Endothelial cell of umbilical vein (primary cell): Measurements from ENCODE around the gene CCSER1. TPM values are rescaled to one million over a fixed set of nuclear protein-coding genes. Genes with fewer than 3 reads are reported as not detected.

Source experiments
- BruUV-seq: library from RNA; stranded (reverse); fragments of 400-500 nt; replicated peaks from 2 replicates; lab custom pipeline; 2021; lab: Mats Ljungman, UMichigan
- CTCF ChIA-PET: fragments of 300-600, 350-600 bp; sonication (Branson Sonifier 250); formaldehyde crosslinking; loops from one replicate; lab custom pipeline; 2021; ENCODE audit warnings: antibody characterized with exemption, inconsistent platforms; lab: Charles Lee
- POLR2A ChIA-PET: fragments of 300-600, 350-600 bp; sonication (Branson Sonifier 250); formaldehyde crosslinking; loops from one replicate; lab custom pipeline; 2021; ENCODE audit warnings: antibody characterized with exemption, inconsistent platforms; lab: Charles Lee
- DNase-seq: peaks from one replicate; pipeline ENCODE4 v3.0.0-alpha.2; 2011; ENCODE audit warnings: low read depth, low spot score
- FAIRE-seq: peaks from 2 replicates; lab custom pipeline; 2011; peaks lifted over from hg19 to GRCh38; lab: Jason Lieb, UNC
- H2AFZ ChIP-seq: 2 replicates; pipeline ENCODE4 v1.6.0; 2012; ENCODE audit warnings: low read depth, low read length, control low read depth, inconsistent platforms
- H3K27ac ChIP-seq: 2 replicates; pipeline ENCODE4 v1.5.1; 2011; ENCODE audit warnings: low read depth, mild to moderate bottlenecking, control low read depth, low read length, moderate library complexity; ENCODE audit not compliant: insufficient read depth
- H3K27me3 ChIP-seq, 2 experiments: 2 replicates each; pipeline versions ENCODE4 v1.6.0 to v1.6.1; 2011; ENCODE audit warnings: low read length in 2 of 2, mixed read lengths in 1 of 2; ENCODE audit not compliant: control insufficient read depth in 2 of 2, insufficient read depth in 2 of 2
- H3K36me3 ChIP-seq, 2 experiments: 2 replicates in 1 of 2; 3 replicates in 1 of 2; pipeline ENCODE4 v1.5.1; 2011; ENCODE audit warnings: low read length in 2 of 2, mild to moderate bottlenecking in 1 of 2, moderate library complexity in 1 of 2; ENCODE audit not compliant: control insufficient read depth in 2 of 2, insufficient read depth in 2 of 2; ENCODE audit errors: extremely low read depth in 1 of 2
- H3K4me1 ChIP-seq: 3 replicates; pipeline ENCODE4 v1.5.1; 2011; ENCODE audit warnings: mild to moderate bottlenecking, low read length; ENCODE audit not compliant: control insufficient read depth, insufficient read depth; ENCODE audit errors: extremely low read depth
- H3K4me2 ChIP-seq: 2 replicates; pipeline ENCODE4 v1.6.1; 2011; ENCODE audit warnings: low read length, control low read depth, mixed read lengths; ENCODE audit not compliant: insufficient read depth
- H3K4me3 ChIP-seq, 3 experiments: fragments of 200-600 bp in 1 of 3; sonication (generic), shearing (Covaris generic) in 1 of 3; replicated peaks in 1 of 3; 2 replicates each; pipeline ENCODE4 v1.5.1; 2011 to 2016; ENCODE audit warnings: control low read depth in 3 of 3, low read length in 3 of 3, mild to moderate bottlenecking in 2 of 3, inconsistent platforms in 1 of 3, low read depth in 1 of 3, moderate library complexity in 1 of 3; ENCODE audit not compliant: insufficient read depth in 1 of 3
- H3K79me2 ChIP-seq: 2 replicates; pipeline ENCODE4 v1.6.0; 2012; ENCODE audit warnings: low read length, inconsistent platforms; ENCODE audit not compliant: control insufficient read depth, insufficient read depth
- H3K9ac ChIP-seq: replicated peaks from 2 replicates; pipeline ENCODE3; 2011; ENCODE audit warnings: low read length, control low read depth; ENCODE audit not compliant: insufficient read depth; ENCODE audit errors: extremely low read depth
- H3K9me1 ChIP-seq: replicated peaks from 3 replicates; pipeline ENCODE4 v1.6.0; 2011; ENCODE audit warnings: mild to moderate bottlenecking, low read length; ENCODE audit not compliant: control insufficient read depth, insufficient read depth; ENCODE audit errors: extremely low read depth
- H3K9me3 ChIP-seq: replicated peaks from 2 replicates; pipeline ENCODE4 v1.5.1; 2012; ENCODE audit warnings: low read length, inconsistent platforms; ENCODE audit not compliant: control insufficient read depth, insufficient read depth
- H4K20me1 ChIP-seq: replicated peaks from 2 replicates; pipeline ENCODE3; 2011; ENCODE audit warnings: mild to moderate bottlenecking, low read length; ENCODE audit not compliant: control insufficient read depth, insufficient read depth; ENCODE audit errors: extremely low read depth
- CTCF ChIP-seq, 2 donors: IDR thresholded peaks; 1 replicate in 1 of 2; 2 replicates in 1 of 2; pipeline ENCODE4 v1.5.1; 2011; ENCODE audit warnings: low read length in 2 of 2, mild to moderate bottlenecking in 2 of 2, moderate library complexity in 2 of 2, control low read depth in 1 of 2, inconsistent platforms in 1 of 2, low read depth in 1 of 2; ENCODE audit not compliant: insufficient read depth in 1 of 2; ENCODE audit errors: extremely low read depth in 1 of 2
- EZH2 ChIP-seq: IDR thresholded peaks from 2 replicates; pipeline ENCODE4 v1.6.1; 2012; ENCODE audit warnings: borderline replicate concordance, low read depth, mild to moderate bottlenecking, moderate library complexity, low read length, inconsistent platforms; ENCODE audit not compliant: severe bottlenecking
- FOS ChIP-seq: IDR thresholded peaks from 2 replicates; pipeline ENCODE4 v1.6.1; 2011; ENCODE audit warnings: mild to moderate bottlenecking, low read length, moderate library complexity, borderline replicate concordance; ENCODE audit not compliant: insufficient read depth
- GATA2 ChIP-seq: IDR thresholded peaks from 2 replicates; pipeline ENCODE4 v1.7.0; 2011; ENCODE audit warnings: low read depth, mild to moderate bottlenecking, moderate library complexity, mixed read lengths, low read length; ENCODE audit not compliant: insufficient read length, insufficient read depth
- JUN ChIP-seq: IDR thresholded peaks from 2 replicates; pipeline ENCODE4 v1.6.1; 2011; ENCODE audit warnings: borderline replicate concordance, low read depth; ENCODE audit not compliant: insufficient read length, insufficient read depth
- MYC ChIP-seq: IDR thresholded peaks from one replicate; pipeline ENCODE4 v1.6.1; 2011; ENCODE audit warnings: mild to moderate bottlenecking, low read depth, low read length
- POLR2A ChIP-seq: IDR thresholded peaks from 2 replicates; pipeline ENCODE4 v1.6.1; 2012; ENCODE audit warnings: low read depth, mild to moderate bottlenecking, control low read depth, low read length
- POLR2AphosphoS5 ChIP-seq: IDR thresholded peaks from 2 replicates; pipeline ENCODE4 v1.6.1; 2012; ENCODE audit warnings: low read depth, mild to moderate bottlenecking, control low read depth, low read length, moderate library complexity; ENCODE audit not compliant: insufficient read depth
- dilution Hi-C: fragments of 300-500 bp; cut with MboI; formaldehyde crosslinking; loops from one replicate; pipeline ENCODE4 v1.15.0; 2019; ENCODE audit warnings: low sequenced_read_pairs; ENCODE audit not compliant: extremely low pct_ligation_motif_present
- intact Hi-C: fragments of 100-400 bp; cut with micrococcal nuclease; formaldehyde crosslinking; loops from one replicate; pipeline ENCODE4 v1.10.0; 2022
- polyA plus RNA-seq, 4 experiments: library from polyadenylated mRNA; depleted of rRNA in 3 of 4; stranded (reverse) in 3 of 4; unstranded in 1 of 4; fragments of >200 nt; gene quantifications; 2 replicates each; pipeline versions ENCODE4 v1.2.1 to v1.2.3, GENCODE V29; 2011 to 2012; ENCODE audit warnings: missing spikeins in 1 of 4
- total RNA-seq: library from RNA; stranded (reverse); gene quantifications from 2 replicates; pipeline ENCODE4 v1.2.3, GENCODE V29; 2021
- TF ChIP-seq, protein P1 (sequence below): IDR thresholded peaks from 2 replicates; pipeline ENCODE4 v1.6.1; 2011; ENCODE audit not compliant: insufficient read depth, insufficient read length

The CCSER1 gene
- total and polyA plus RNA-seq, 2 donors (not counting 3 experiments of a cell fraction or from before 2014, with no cell fraction given) = 0.11 to 1.8 TPM

DNA sequence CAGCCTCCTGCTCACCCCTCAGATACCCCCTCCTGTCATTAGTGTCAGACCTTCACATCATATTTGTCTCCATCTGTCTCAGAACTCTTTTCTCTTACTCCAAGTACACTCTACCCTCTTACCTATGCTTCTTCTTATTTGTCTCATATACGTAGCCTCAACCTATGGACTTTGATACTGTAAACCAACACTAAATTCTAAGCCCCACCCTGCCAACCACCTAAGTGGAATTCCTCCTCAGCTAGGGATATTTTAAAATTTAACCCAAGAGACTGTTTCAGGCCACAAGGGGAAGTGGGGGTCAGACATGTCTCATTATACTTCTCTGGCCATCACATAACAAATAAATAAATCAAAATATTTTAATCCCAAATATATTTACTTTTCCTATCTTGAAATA is 1398.4 kb downstream of the CCSER1 start:
- H2AFZ ChIP-seq = no peak overlapping the region
- POLR2A ChIA-PET = no interaction called here
- dilution Hi-C loops = no loop called here
- no peaks in the 10 kb centered on the region for H4K20me1 ChIP-seq
- H3K27me3 ChIP-seq = no peaks in the 10 kb centered on the region
- H3K9me3 ChIP-seq = no peaks in the 10 kb centered on the region
- CTCF ChIA-PET = no interaction called here
- H3K4me3 ChIP-seq = no peak overlapping the region
- H3K27ac ChIP-seq = no peak overlapping the region
- FAIRE-seq (no peak), DNase-seq (no peak)
- no peaks in the 10 kb centered on the region for H3K79me2 ChIP-seq
- intact Hi-C loops = no loop called here
- H3K36me3 ChIP-seq = no peaks in the 10 kb centered on the region
- TF ChIP-seq EZH2 = no peak
- no peak for TF ChIP-seq MYC
- TF ChIP-seq CTCF (IDR thresholded peaks at IDR 0.05; ENCODE audit: extremely low read depth in 1 of 2, insufficient read depth in 1 of 2, low read depth in 1 of 2, low read length in 2 of 2) = no peak
- TF ChIP-seq FOS = no peak
- no peak for TF ChIP-seq GATA2
- TF ChIP-seq POLR2A = no peak
- no peak for TF ChIP-seq JUN
- TF ChIP-seq POLR2AphosphoS5 = no peak
- TF ChIP-seq, protein P1, sequence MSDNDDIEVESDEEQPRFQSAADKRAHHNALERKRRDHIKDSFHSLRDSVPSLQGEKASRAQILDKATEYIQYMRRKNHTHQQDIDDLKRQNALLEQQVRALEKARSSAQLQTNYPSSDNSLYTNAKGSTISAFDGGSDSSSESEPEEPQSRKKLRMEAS = no peak
- H3K4me1 ChIP-seq = no peaks in the 10 kb centered on the region
- H3K9me1 ChIP-seq = no peaks in the 10 kb centered on the region
- H3K9ac ChIP-seq = no peak overlapping the region
- no TSS peak for BruUV-seq
- no peak overlapping the region for H3K4me2 ChIP-seq
